Kidney epithelial cell (primary cell): ENCODE results near the gene YWHAB. TPM values are rescaled to one million over a fixed set of nuclear protein-coding genes. Genes with fewer than 3 reads are reported as not detected.

Source experiments
- DNase-seq: peaks from one replicate; pipeline ENCODE4 v3.0.0-alpha.2; 2010; ENCODE audit warnings: low read depth
- H3K27me3 ChIP-seq: 2 replicates; pipeline ENCODE4 v1.6.0; 2011; ENCODE audit warnings: low read length; ENCODE audit not compliant: control insufficient read depth, insufficient read depth
- H3K36me3 ChIP-seq: 2 replicates; pipeline ENCODE4 v1.5.1; 2011; ENCODE audit warnings: low read length; ENCODE audit not compliant: control insufficient read depth, insufficient read depth
- H3K4me3 ChIP-seq: 2 replicates; pipeline ENCODE4 v1.5.1; 2011; ENCODE audit warnings: low read depth, mild to moderate bottlenecking, control low read depth, low read length
- total RNA-seq: library from RNA; depleted of rRNA; stranded (reverse); fragments of >200 nt; gene quantifications from 2 replicates; pipeline ENCODE4 v1.2.3, GENCODE V29; 2015
- TF ChIP-seq, protein P1 (sequence below): IDR thresholded peaks from 2 replicates; pipeline ENCODE4 v1.5.1; 2011; ENCODE audit warnings: mild to moderate bottlenecking, moderate library complexity, low read length, control low read depth, inconsistent platforms; ENCODE audit not compliant: insufficient read depth, poor library complexity, severe bottlenecking

Gene YWHAB
- total RNA-seq, 1 donor from 2014 or later = 179 TPM

DNA sequence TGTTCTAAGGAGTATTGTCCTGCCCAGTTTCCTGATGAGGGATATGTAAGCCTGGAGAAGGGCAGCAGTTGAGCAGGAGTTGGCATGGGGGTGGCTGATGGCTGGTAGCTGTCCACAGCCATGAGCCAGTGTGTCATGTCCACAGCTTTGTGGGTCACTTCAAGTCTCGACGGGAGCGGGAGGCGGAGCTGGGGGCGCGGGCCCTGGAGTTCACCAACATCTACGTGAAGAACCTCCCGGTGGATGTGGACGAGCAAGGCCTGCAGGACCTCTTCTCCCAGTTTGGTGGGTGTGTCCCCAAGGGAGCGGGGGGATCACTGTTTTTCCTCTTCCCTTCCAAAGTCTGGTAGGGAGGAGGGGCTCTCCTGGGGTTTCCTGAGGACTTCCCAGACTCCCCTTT is 33.3 kb downstream of the YWHAB start:
- H3K36me3 ChIP-seq = no peaks in the 10 kb centered on the region
- H3K27me3 ChIP-seq = no peaks in the 10 kb centered on the region
- TF ChIP-seq, protein P1, sequence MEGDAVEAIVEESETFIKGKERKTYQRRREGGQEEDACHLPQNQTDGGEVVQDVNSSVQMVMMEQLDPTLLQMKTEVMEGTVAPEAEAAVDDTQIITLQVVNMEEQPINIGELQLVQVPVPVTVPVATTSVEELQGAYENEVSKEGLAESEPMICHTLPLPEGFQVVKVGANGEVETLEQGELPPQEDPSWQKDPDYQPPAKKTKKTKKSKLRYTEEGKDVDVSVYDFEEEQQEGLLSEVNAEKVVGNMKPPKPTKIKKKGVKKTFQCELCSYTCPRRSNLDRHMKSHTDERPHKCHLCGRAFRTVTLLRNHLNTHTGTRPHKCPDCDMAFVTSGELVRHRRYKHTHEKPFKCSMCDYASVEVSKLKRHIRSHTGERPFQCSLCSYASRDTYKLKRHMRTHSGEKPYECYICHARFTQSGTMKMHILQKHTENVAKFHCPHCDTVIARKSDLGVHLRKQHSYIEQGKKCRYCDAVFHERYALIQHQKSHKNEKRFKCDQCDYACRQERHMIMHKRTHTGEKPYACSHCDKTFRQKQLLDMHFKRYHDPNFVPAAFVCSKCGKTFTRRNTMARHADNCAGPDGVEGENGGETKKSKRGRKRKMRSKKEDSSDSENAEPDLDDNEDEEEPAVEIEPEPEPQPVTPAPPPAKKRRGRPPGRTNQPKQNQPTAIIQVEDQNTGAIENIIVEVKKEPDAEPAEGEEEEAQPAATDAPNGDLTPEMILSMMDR = no peak
- DNase-seq = no peak
- no peak overlapping the region for H3K4me3 ChIP-seq

DNA sequence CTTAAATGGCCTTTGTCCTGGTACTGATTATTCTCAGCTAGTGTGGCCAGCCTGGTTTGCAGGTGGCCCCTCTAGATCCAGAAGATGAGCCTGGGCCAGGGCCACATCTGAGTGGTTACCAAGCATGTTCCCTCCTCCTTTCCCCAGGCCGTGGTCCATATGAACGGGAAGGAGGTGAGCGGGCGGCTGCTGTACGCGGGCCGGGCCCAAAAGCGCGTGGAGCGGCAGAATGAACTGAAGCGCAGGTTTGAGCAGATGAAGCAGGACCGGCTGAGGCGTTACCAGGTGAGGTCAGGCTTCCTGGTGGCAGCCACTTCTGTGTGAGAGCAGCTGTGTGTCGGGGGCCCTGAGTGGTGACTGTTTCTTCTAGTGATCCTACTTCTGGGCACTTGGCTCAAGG is 35.9 kb downstream of the YWHAB start:
- no peak overlapping the region for H3K4me3 ChIP-seq
- no peaks in the 10 kb centered on the region for H3K27me3 ChIP-seq
- H3K36me3 ChIP-seq = no peaks in the 10 kb centered on the region
- TF ChIP-seq, protein P1 = no peak
- DNase-seq = no peak

DNA sequence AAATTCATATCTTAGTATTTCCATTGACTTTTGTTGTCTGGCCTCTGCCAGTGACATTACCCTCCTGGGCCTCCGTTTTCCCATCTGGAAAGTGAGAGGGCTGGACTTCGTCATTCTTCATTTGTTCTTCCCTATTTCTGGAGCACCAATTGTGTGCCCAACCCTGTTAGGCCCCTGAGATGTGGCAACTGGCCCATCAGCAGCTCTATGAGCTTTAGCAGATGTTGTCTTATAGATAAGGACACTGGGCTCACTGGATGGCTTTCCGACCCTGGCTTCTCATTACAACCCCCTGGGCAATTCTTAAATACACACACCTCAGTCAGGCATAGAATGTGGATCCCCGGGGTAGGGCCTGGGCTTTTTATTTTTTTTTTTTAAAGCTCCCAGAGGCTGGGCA is 39.0 kb downstream of the YWHAB start:
- H3K27me3 ChIP-seq = no peaks in the 10 kb centered on the region
- H3K36me3 ChIP-seq = no peaks in the 10 kb centered on the region
- H3K4me3 ChIP-seq = no peak overlapping the region
- no peak for DNase-seq
- TF ChIP-seq, protein P1 = no peak

DNA sequence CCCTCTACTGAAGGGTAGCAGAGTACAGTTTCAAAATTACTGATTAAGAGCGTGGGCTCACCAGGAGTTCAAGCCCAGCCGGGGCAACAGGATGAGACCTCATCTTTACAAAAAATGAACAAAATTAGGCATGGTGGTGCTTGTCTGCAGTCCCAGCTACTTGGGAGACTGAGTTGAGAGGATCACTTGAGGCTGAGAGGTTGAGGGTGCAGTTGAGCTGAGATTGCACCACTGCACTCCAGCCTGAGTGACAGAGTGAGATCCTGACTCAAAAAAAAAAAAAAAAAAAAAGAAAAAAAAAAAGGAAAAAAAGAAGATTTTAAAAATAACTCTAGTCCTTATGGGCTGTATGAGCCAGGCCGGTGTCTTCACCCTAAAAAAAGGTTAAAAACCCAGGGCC is 43.1 kb downstream of the YWHAB start:
- TF ChIP-seq, protein P1 = no peak
- DNase-seq = no peak
- no peaks in the 10 kb centered on the region for H3K36me3 ChIP-seq
- no peaks in the 10 kb centered on the region for H3K27me3 ChIP-seq
- H3K4me3 ChIP-seq = no peak overlapping the region

DNA sequence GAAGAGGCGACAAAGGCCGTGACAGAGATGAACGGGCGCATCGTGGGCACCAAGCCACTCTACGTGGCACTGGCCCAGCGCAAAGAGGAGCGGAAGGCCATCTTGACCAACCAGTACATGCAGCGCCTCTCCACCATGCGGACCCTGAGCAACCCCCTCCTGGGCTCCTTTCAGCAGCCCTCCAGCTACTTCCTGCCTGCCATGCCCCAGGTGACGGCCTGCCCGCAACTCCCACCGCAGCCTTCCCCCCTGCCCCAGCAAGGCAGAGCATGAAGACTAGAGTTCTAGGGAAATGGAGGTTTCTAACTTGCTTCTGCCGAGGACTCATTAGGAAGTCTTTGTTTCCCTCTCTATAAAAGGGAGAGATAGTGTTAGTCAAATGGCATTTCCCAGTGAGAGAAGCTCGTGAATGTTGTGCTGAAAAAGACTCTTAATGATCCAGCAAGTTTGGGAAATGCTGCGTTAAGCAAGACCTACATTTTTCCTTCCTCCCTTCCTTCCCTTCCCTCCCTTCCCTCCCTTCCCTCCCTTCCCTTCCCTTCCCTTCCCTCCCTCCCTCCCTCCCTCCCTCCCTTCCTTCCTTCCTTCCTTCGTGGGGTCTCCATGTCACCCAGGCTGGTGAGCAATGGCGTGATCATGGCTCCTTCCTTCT is 45.1 kb downstream of the YWHAB start:
- H3K4me3 ChIP-seq = no peak overlapping the region
- no peak for DNase-seq
- no peaks in the 10 kb centered on the region for H3K27me3 ChIP-seq
- H3K36me3 ChIP-seq = no peaks in the 10 kb centered on the region
- TF ChIP-seq, protein P1 = no peak

DNA sequence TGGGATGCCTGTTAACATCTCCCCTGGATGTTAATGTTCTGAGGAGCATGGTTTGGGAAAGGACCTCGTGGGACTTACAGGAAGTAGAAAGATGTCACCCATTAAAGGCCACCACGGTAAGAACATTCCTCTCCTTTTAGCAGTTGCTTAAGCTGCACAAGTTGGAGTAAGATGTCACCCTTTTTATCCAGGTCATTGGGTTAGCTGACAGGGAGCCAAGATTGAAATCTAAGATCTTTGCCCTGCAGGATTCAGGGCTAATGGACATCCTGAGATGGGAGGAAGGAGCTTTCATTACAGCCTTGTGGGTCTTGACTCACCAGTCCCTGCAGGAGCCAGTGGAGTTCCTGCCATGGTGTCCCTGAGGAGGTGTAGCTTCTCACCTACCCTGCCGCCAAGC is 46.4 kb downstream of the YWHAB start:
- TF ChIP-seq, protein P1 = no peak
- no peak for DNase-seq
- no peaks in the 10 kb centered on the region for H3K36me3 ChIP-seq

More for the DNA sequence above, 46.4 kb downstream of the YWHAB start:
- H3K4me3 ChIP-seq = no peak overlapping the region
- H3K27me3 ChIP-seq = no peaks in the 10 kb centered on the region
